Small intestine (tissue), 7 donors: Measurements from ENCODE around the gene TMCC1. TPM values are rescaled to one million over a fixed set of nuclear protein-coding genes. Genes with fewer than 3 reads are reported as not detected.
A peak's percentile ranks its signal among the peaks of the same experiment; 100 is the strongest.

Experiments
- DNase-seq, 2 donors: peaks; one replicate each; pipeline versions ENCODE4 v3.0.0 to v3.0.0-alpha.2; 2013
- FAIRE-seq: peaks from 2 replicates; lab custom pipeline; 2012; peaks lifted over from hg19 to GRCh38; lab: Jason Lieb, UNC
- H3K27ac ChIP-seq, 3 donors: one replicate each; pipeline ENCODE4 v1.5.1; 2013; ENCODE audit warnings: low read length in 2 of 3, mild to moderate bottlenecking in 2 of 3, control low read depth in 1 of 3, inconsistent platforms in 1 of 3, low read depth in 1 of 3, moderate library complexity in 1 of 3
- H3K27me3 ChIP-seq, 3 donors: one replicate each; pipeline ENCODE4 v1.6.1; 2013; ENCODE audit warnings: low read length in 3 of 3, inconsistent platforms in 1 of 3; ENCODE audit not compliant: control insufficient read depth in 3 of 3, insufficient read depth in 3 of 3
- H3K36me3 ChIP-seq, 3 donors: one replicate each; pipeline ENCODE4 v1.6.1; 2013; ENCODE audit warnings: low read length in 3 of 3, inconsistent platforms in 1 of 3, low read depth in 1 of 3, mild to moderate bottlenecking in 1 of 3, moderate library complexity in 1 of 3; ENCODE audit not compliant: control insufficient read depth in 3 of 3, insufficient read depth in 2 of 3
- H3K4me1 ChIP-seq, 3 donors: one replicate each; pipeline ENCODE4 v1.6.1; 2013; ENCODE audit warnings: low read length in 2 of 3, inconsistent platforms in 1 of 3, low read depth in 1 of 3, mild to moderate bottlenecking in 1 of 3, moderate library complexity in 1 of 3; ENCODE audit not compliant: control insufficient read depth in 3 of 3, insufficient read depth in 2 of 3
- H3K4me3 ChIP-seq, 3 donors: one replicate each; pipeline ENCODE4 v1.5.1; 2013; ENCODE audit warnings: low read length in 3 of 3, control low read depth in 1 of 3, inconsistent platforms in 1 of 3, low read depth in 1 of 3, mild to moderate bottlenecking in 1 of 3, moderate library complexity in 1 of 3
- H3K9me3 ChIP-seq, 2 donors: one replicate each; pipeline ENCODE4 v1.6.1; 2013; ENCODE audit warnings: low read depth in 1 of 2, low read length in 1 of 2; ENCODE audit not compliant: control insufficient read depth in 2 of 2, insufficient read depth in 1 of 2
- WGBS, 3 donors: extraction: QIAGEN DNeasy Blood & Tissue Kit; methylation state at CpG; one replicate each; pipeline ENCODE4 v1.1.7; 2013; 5-methylcytosine and 5-hydroxymethylcytosine counted together
- polyA plus RNA-seq, 4 donors: library from polyadenylated mRNA; stranded (reverse) in 3 of 4; unstranded in 1 of 4; fragments of 200-250 nt in 3 of 4; fragments of 120-200 nt in 1 of 4; gene quantifications; one replicate each; pipeline versions ENCODE4 v1.2.1 to v1.2.3, GENCODE V29; 2013
- donor health status: healthy with polysubstance abuse.
- donor health status: control.
- donor health status: control.
- donor health status: Bipolar disorder and iron deficiency.
- donor health status: healthy.

The TMCC1 gene
- polyA plus RNA-seq, 4 donors, result 5.4 to 16.4 (median 7.6) TPM

GRCh38 chr3:129690963-129691362 is 202.5 kb downstream of the TMCC1 start:
- FAIRE-seq, result no peak
- WGBS, 3 donors, result 94 to 98% (median 96%) methylated on average over 2 of the region's 2 CpGs
- H3K4me1 ChIP-seq, result peaks cover 0 to 8% (median 0%) of the 10 kb centered on the region in 3 donors
- peaks cover 0 to 2% (median 0%) of the 10 kb centered on the region in 3 donors for H3K36me3 ChIP-seq
- peaks cover 0 to 4% of the 10 kb centered on the region in 2 donors for H3K9me3 ChIP-seq
- H3K4me3 ChIP-seq, result no peak overlapping the region
- H3K27ac ChIP-seq, result no peak overlapping the region
- no peaks in the 10 kb centered on the region for H3K27me3 ChIP-seq
- DNase-seq, result no peak

- DNase-seq (peak; percentile 71 to 84), FAIRE-seq (peak; percentile 65)
- Histone ChIP-seq H3K9me3 (peaks cover 0 to 2% of the 10 kb centered on the region in 2 donors), H3K36me3 (peaks cover 0 to 2% (median 1%) of the 10 kb centered on the region in 3 donors), H3K4me3 (no peak overlapping the region), H3K4me1 (peaks cover 0 to 8% (median 0%) of the 10 kb centered on the region in 3 donors), H3K27me3 (no peaks in the 10 kb centered on the region), H3K27ac (peak overlapping the region in 1 of 3 donors; percentile 11)
Measured at GRCh38 chr3:129690406-129690805, 203.1 kb downstream of the TMCC1 start.

- FAIRE-seq (no peak), DNase-seq (no peak)
- Histone ChIP-seq H3K4me1 (peaks cover 0 to 4% (median 0%) of the 10 kb centered on the region in 3 donors), H3K9me3 (no peaks in the 10 kb centered on the region), H3K27me3 (no peaks in the 10 kb centered on the region), H3K36me3 (peaks cover 0 to 2% (median 2%) of the 10 kb centered on the region in 3 donors), H3K27ac (no peak overlapping the region), H3K4me3 (no peak overlapping the region)
- 85 to 93% (median 89%) methylated on average over 3 of the region's 3 CpGs for WGBS, 3 donors
Measured at GRCh38 chr3:129689036-129689435, 204.5 kb downstream of the TMCC1 start.

- no peak for FAIRE-seq
- WGBS, 3 donors, result 65 to 88% (median 85%) methylated on average over 11 of the region's 11 CpGs
- no peaks in the 10 kb centered on the region for H3K9me3 ChIP-seq
- peak overlapping the region in 1 of 3 donors; percentile 30 for H3K4me3 ChIP-seq
- H3K27ac ChIP-seq, result peak overlapping the region in 2 of 3 donors; percentile 17 to 62
- DNase-seq, result peak in 1 of 2 donors; percentile 61
- H3K36me3 ChIP-seq, result peaks cover 0 to 2% (median 2%) of the 10 kb centered on the region in 3 donors
- no peaks in the 10 kb centered on the region for H3K27me3 ChIP-seq
- H3K4me1 ChIP-seq, result peaks cover 0 to 2% (median 0%) of the 10 kb centered on the region in 3 donors
Measured at GRCh38 chr3:129688271-129688895, 205.1 kb downstream of the TMCC1 start.

- 87 to 98% (median 92%) methylated on average over 2 of the region's 2 CpGs for WGBS, 3 donors
- H3K27me3 ChIP-seq, result no peaks in the 10 kb centered on the region
- no peaks in the 10 kb centered on the region for H3K9me3 ChIP-seq
- no peak for DNase-seq
- peaks cover 0 to 2% (median 2%) of the 10 kb centered on the region in 3 donors for H3K36me3 ChIP-seq
- FAIRE-seq, result no peak
- no peak overlapping the region for H3K27ac ChIP-seq
- peaks cover 0 to 2% (median 0%) of the 10 kb centered on the region in 3 donors for H3K4me1 ChIP-seq
- H3K4me3 ChIP-seq, result no peak overlapping the region
Measured at GRCh38 chr3:129687586-129688125, 205.9 kb downstream of the TMCC1 start.

- Histone ChIP-seq H3K4me1 (peaks cover 0 to 2% (median 0%) of the 10 kb centered on the region in 3 donors), H3K9me3 (no peaks in the 10 kb centered on the region), H3K27ac (no peak overlapping the region), H3K27me3 (no peaks in the 10 kb centered on the region), H3K36me3 (peaks cover 0 to 2% (median 2%) of the 10 kb centered on the region in 3 donors), H3K4me3 (no peak overlapping the region)
- no peak for FAIRE-seq
- DNase-seq, result peak; percentile 24 to 39
- 60 to 85% (median 74%) methylated on average over 2 of the region's 2 CpGs for WGBS, 3 donors
Measured at GRCh38 chr3:129686941-129687340, 206.6 kb downstream of the TMCC1 start.

GRCh38 chr3:129684270-129684669 is 209.2 kb downstream of the TMCC1 start:
- no peaks in the 10 kb centered on the region for H3K9me3 ChIP-seq
- no peaks in the 10 kb centered on the region for H3K4me1 ChIP-seq
- FAIRE-seq (no peak), DNase-seq (no peak)
- no peak overlapping the region for H3K4me3 ChIP-seq
- H3K27me3 ChIP-seq, result no peaks in the 10 kb centered on the region
- no peak overlapping the region for H3K27ac ChIP-seq
- WGBS, 3 donors, result 40 to 75% (median 74%) methylated on average over 3 of the region's 3 CpGs
- peaks cover 0 to 2% (median 2%) of the 10 kb centered on the region in 3 donors for H3K36me3 ChIP-seq

- Histone ChIP-seq H3K36me3 (peaks cover 0 to 2% (median 2%) of the 10 kb centered on the region in 3 donors), H3K27ac (no peak overlapping the region), H3K9me3 (no peaks in the 10 kb centered on the region), H3K4me1 (no peaks in the 10 kb centered on the region), H3K4me3 (no peak overlapping the region), H3K27me3 (no peaks in the 10 kb centered on the region)
- FAIRE-seq (no peak), DNase-seq (no peak)
- WGBS, 3 donors, result 92 to 96% (median 92%) methylated on average over 2 of the region's 2 CpGs
Measured at GRCh38 chr3:129683201-129683600, 210.3 kb downstream of the TMCC1 start.
